GM12892 (cell line): ENCODE measurements around the gene CCDC137.

ENCODE experiments used
- DNase-seq: peaks from one replicate; pipeline ENCODE4 v3.0.0; 2011; ENCODE audit not compliant: insufficient read length
- FAIRE-seq: peaks from 2 replicates; lab custom pipeline; 2011; peaks lifted over from hg19 to GRCh38; lab: Jason Lieb, UNC
- POLR2A ChIP-seq: IDR thresholded peaks from 2 replicates; pipeline ENCODE4 v1.6.1; 2011; ENCODE audit warnings: low read depth, low read length, control low read depth
- POLR2AphosphoS5 ChIP-seq: IDR thresholded peaks from 2 replicates; pipeline ENCODE4 v1.6.1; 2011; ENCODE audit warnings: low read depth, low read length, control low read depth
- TAF1 ChIP-seq: IDR thresholded peaks from 2 replicates; pipeline ENCODE4 v1.6.1; 2011; ENCODE audit warnings: low read depth, mild to moderate bottlenecking, control low read depth, low read length, borderline replicate concordance

The CCDC137 gene

DNA sequence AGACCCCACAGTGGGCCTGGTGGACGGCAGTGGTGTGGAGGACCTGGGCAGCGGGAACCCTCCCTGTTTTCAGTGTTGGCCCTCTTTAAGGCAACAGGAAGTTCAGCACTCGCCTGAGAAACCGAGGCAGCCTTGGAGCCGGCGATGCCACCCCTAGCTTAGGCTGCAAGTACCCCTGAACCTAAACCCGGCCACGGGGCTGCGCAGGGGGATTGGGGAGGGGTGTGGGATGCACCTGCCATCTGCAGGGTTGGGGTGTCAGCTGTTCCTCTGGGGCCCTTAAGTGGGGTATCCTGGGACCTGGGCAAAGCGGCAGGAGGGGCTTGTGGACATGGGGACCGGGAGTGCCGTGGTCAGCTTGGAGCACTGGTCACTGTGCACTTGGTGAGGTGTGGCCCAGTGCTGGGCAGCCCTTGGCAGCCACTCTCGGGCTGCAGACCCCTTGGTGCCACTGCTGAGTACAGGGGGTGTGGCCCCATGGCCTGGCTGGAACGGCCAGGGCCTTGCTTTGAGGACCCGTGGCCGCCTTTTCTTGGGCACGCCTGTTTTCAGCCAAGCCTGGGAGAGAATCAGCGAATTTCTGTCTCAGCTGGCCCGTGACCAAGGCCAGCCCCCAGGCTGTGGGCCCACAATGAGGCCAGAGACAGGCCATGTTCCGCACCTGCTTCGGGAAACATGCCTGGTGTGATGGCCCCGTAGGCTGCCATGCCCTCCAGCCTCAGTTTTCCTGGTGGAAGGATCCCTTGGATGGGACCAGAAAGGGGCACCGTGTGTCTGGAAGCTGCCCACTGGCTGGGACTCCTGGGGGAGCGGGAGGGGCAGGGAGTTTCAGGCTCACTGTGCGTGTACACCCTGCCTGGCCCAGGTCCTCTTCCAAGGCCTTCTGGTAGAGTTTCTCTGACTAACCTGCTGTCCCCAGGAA, 41.4 kb downstream of the CCDC137 start:
- FAIRE-seq (no peak), DNase-seq (no peak)
- no peak for TF ChIP-seq TAF1
- peak; percentile 75; the same call in 1 of the 2 replicates for TF ChIP-seq POLR2AphosphoS5
- TF ChIP-seq POLR2A = peak; percentile 26; the same call in 1 of the 2 replicates

- no peak; the same call in 1 of the 2 replicates for TF ChIP-seq POLR2A
- TF ChIP-seq TAF1 = no peak
- TF ChIP-seq POLR2AphosphoS5 = peak; percentile 49; the same call in 1 of the 2 replicates
- FAIRE-seq (no peak), DNase-seq (no peak)
Observed at GRCh38 chr17:81708739-81709185, 42.2 kb downstream of the CCDC137 start.

GRCh38 chr17:81710514-81711308, 44.2 kb downstream of the CCDC137 start:
- FAIRE-seq (peak; percentile 70), DNase-seq (no peak)
- TF ChIP-seq POLR2A = no peak; the same call in 1 of the 2 replicates
- TF ChIP-seq POLR2AphosphoS5 = peak; percentile 33; the same call in 1 of the 2 replicates

- peak; percentile 83 for FAIRE-seq
- TF ChIP-seq POLR2AphosphoS5 (no peak; the same call in 1 of the 2 replicates), TAF1 (no peak), POLR2A (no peak; the same call in 1 of the 2 replicates)
- peak; percentile 92 for DNase-seq
Observed at GRCh38 chr17:81711814-81712467, 45.4 kb downstream of the CCDC137 start, which contains the start of gene SLC25A10. Gene SLC25A10, plus strand, starts transcription at chr17:81712284. Its CDS starts 143 bp downstream, at chr17:81712427.

DNA sequence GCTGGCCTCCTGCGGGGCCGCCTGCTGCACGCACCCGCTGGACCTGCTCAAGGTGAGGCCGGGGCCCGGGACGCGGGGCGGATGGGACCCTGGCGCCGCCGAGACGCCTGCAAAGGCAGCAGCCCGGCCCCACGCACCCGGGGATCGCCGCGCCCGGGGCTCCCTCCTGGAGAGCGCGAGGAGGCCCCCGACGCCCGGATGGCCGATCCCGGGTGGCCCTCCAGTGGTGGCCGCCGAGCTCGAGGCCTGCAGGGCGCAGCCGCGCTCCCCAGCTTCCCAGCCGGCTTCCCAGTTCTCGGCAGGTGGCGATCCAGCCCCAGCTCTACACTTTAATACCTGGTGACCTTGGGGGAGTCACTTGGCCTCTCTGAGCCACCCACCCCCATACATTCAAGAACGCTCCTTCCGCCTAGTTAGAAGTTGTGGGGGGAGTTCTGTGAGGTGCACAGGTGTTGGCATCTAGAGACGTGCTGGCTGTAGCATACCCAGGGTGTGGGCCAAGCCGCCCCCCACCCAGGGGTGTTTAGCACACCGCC, 46.0 kb downstream of the CCDC137 start:
- TF ChIP-seq POLR2AphosphoS5 (no peak; the same call in 1 of the 2 replicates), POLR2A (no peak), TAF1 (no peak)
- FAIRE-seq (no peak), DNase-seq (peak; percentile 62)

DNA sequence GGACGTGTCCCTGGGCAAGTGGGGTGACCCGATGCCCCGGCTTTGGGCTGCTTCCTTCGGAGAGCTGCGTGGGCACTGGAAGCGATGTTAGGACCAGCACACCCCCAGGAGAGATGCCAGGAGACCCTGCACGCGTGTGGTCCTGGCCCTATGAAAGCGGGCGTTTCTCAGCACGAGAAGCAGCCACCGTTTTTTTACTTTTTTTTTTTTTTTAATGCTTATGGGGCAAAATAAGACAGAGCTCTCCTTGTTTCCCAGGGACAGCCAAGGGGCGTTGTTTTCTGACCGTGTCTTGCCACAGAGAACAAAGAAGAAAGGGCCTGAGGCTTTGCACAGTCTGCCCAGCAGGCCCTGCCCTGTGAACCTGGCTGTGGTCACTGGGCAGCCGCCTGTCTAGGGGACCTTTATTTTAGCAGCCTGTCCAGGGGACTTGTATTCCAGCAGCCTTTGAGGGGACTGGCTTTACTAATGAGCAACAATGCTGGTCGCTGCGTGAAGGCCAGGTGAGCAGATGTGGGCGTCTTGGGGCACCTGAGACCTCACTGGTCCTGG, 46.5 kb downstream of the CCDC137 start:
- DNase-seq (no peak), FAIRE-seq (no peak)
- TF ChIP-seq POLR2A (no peak), POLR2AphosphoS5 (no peak), TAF1 (no peak)

GRCh38 chr17:81713556-81714411, 47.2 kb downstream of the CCDC137 start:
- DNase-seq (no peak), FAIRE-seq (no peak)

GRCh38 chr17:81714412-81715106, 48.0 kb downstream of the CCDC137 start:
- TF ChIP-seq TAF1 (no peak), POLR2A (no peak), POLR2AphosphoS5 (no peak)
- FAIRE-seq (no peak), DNase-seq (no peak)

More at GRCh38 chr17:81713556-81714411, 47.2 kb downstream of the CCDC137 start:
- TF ChIP-seq POLR2A = no peak
- TF ChIP-seq TAF1 = no peak
- TF ChIP-seq POLR2AphosphoS5 = no peak
